HepG2 (cell line): ENCODE results near the gene BCL2A1. TPM values are rescaled to one million over a fixed set of nuclear protein-coding genes. Genes with fewer than 3 reads are reported as not detected.

Experiments
- ATM ChIP-seq: fragments of 450-650 bp; IDR thresholded peaks from 2 replicates; pipeline ENCODE4 v1.7.1; 2017; ENCODE audit warnings: mild to moderate bottlenecking, borderline replicate concordance
- BRD4 ChIP-seq: sonication (generic); formaldehyde crosslinking; IDR thresholded peaks from 2 replicates; pipeline ENCODE4 v1.4.0; 2020; ENCODE audit warnings: missing genetic modification reagents
- CBX1 ChIP-seq: IDR thresholded peaks from one replicate; pipeline ENCODE4 v1.6.1; 2016; ENCODE audit warnings: antibody characterized with exemption, low read depth
- JARID2 ChIP-seq: sonication (generic); formaldehyde crosslinking; IDR thresholded peaks from 2 replicates; pipeline ENCODE4 v1.8.1; 2023; ENCODE audit warnings: missing genetic modification reagents, inconsistent platforms; ENCODE audit not compliant: insufficient replicate concordance
- KDM2A ChIP-seq: sonication (generic); formaldehyde crosslinking; IDR thresholded peaks from 2 replicates; pipeline ENCODE4 v1.4.0; 2020; ENCODE audit warnings: low read depth, missing genetic modification reagents, borderline replicate concordance
- KMT2B ChIP-seq: IDR thresholded peaks from 2 replicates; pipeline ENCODE4 v1.6.1; 2016; ENCODE audit warnings: missing genetic modification reagents, missing compliant biosample characterization
- NKX3-1 ChIP-seq: sonication (generic); formaldehyde crosslinking; IDR thresholded peaks from 2 replicates; pipeline ENCODE4 v1.5.0; 2020; ENCODE audit warnings: missing genetic modification reagents
- RFXANK ChIP-seq: IDR thresholded peaks from 2 replicates; pipeline ENCODE4 v1.6.1; 2016
- SOX5 ChIP-seq: IDR thresholded peaks from 2 replicates; pipeline ENCODE4 v1.6.1; 2016; ENCODE audit warnings: borderline replicate concordance
- SPEN ChIP-seq: sonication (generic); formaldehyde crosslinking; IDR thresholded peaks from 2 replicates; pipeline ENCODE4 v1.5.1; 2020; ENCODE audit warnings: low read depth, mild to moderate bottlenecking, missing genetic modification reagents
- TARDBP ChIP-seq: sonication (generic); formaldehyde crosslinking; IDR thresholded peaks from 2 replicates; pipeline ENCODE4 v1.8.0; 2022; ENCODE audit warnings: mild to moderate bottlenecking, missing genetic modification reagents
- TOPORS ChIP-seq: sonication (generic); formaldehyde crosslinking; IDR thresholded peaks from 2 replicates; pipeline ENCODE4 v1.8.0; 2023; ENCODE audit warnings: mild to moderate bottlenecking, missing genetic modification reagents
- ZFP36L2 ChIP-seq: sonication (generic); formaldehyde crosslinking; IDR thresholded peaks from 2 replicates; pipeline ENCODE4 v1.4.0; 2020; ENCODE audit warnings: missing genetic modification reagents
- ZNF101 ChIP-seq: sonication (generic); formaldehyde crosslinking; IDR thresholded peaks from 2 replicates; pipeline ENCODE4 v1.4.0; 2020; ENCODE audit warnings: mild to moderate bottlenecking, low read depth, missing genetic modification reagents, borderline replicate concordance
- ZNF143 ChIP-seq: sonication (generic); formaldehyde crosslinking; IDR thresholded peaks from 2 replicates; pipeline ENCODE4 v1.4.0; 2020; ENCODE audit warnings: missing genetic modification reagents
- ZNF263 ChIP-seq: sonication (generic); formaldehyde crosslinking; IDR thresholded peaks from 2 replicates; pipeline ENCODE4 v1.4.0; 2020; ENCODE audit warnings: missing genetic modification reagents
- ZNF282 ChIP-seq: fragments of 450-650 bp; IDR thresholded peaks from 2 replicates; pipeline ENCODE4 v1.6.1; 2018; ENCODE audit not compliant: partially characterized antibody
- ZNF343 ChIP-seq: sonication (generic); formaldehyde crosslinking; IDR thresholded peaks from 2 replicates; pipeline ENCODE4 v1.4.0; 2020; ENCODE audit warnings: mild to moderate bottlenecking, missing genetic modification reagents
- ZNF431 ChIP-seq: sonication (generic); formaldehyde crosslinking; IDR thresholded peaks from 2 replicates; pipeline ENCODE4 v1.9.0; 2022; ENCODE audit warnings: missing genetic modification reagents, low read depth, mild to moderate bottlenecking, borderline replicate concordance
- ZNF678 ChIP-seq: sonication (generic); formaldehyde crosslinking; IDR thresholded peaks from 2 replicates; pipeline ENCODE4 v1.4.0; 2020; ENCODE audit warnings: mild to moderate bottlenecking, missing genetic modification reagents
- ZNF761 ChIP-seq: sonication (generic); formaldehyde crosslinking; conservative IDR thresholded peaks from 2 replicates; pipeline ENCODE4 v1.4.0; 2020; ENCODE audit warnings: mild to moderate bottlenecking, missing genetic modification reagents
- ZNF775 ChIP-seq: sonication (generic); formaldehyde crosslinking; IDR thresholded peaks from 2 replicates; pipeline ENCODE4 v1.4.0; 2020; ENCODE audit warnings: missing genetic modification reagents, mild to moderate bottlenecking, moderate library complexity, borderline replicate concordance
- polyA plus RNA-seq, 8 experiments: library from polyadenylated mRNA; depleted of rRNA in 3 of 8; stranded (reverse) in 7 of 8; unstranded in 1 of 8; fragments of >200 nt; fragmentation: Illumina TruSeq in 4 of 8; extraction: Trizol in 4 of 8; gene quantifications; 2 replicates each; pipeline versions ENCODE4 v1.2.1 to v1.2.3, GENCODE V29; 2011 to 2016; ENCODE audit warnings: low read depth in 4 of 8, missing spikeins in 1 of 8, mixed read lengths in 1 of 8; ENCODE audit not compliant: insufficient read depth in 1 of 8
- total RNA-seq, 5 experiments: library from RNA; depleted of rRNA; stranded (reverse); fragments of >200 nt; fragmentation: Illumina TruSeq; extraction: Trizol; gene quantifications; 2 replicates each; pipeline ENCODE4 v1.2.3, GENCODE V29; 2016; ENCODE audit warnings: low read depth in 1 of 5
- TF ChIP-seq, protein P1 (sequence below): sonication (generic); formaldehyde crosslinking; IDR thresholded peaks from 2 replicates; pipeline ENCODE4 v1.5.1; 2020; ENCODE audit warnings: missing genetic modification reagents, mild to moderate bottlenecking, borderline replicate concordance
- TF ChIP-seq, protein P2 (sequence below): sonication (generic); formaldehyde crosslinking; IDR thresholded peaks from 2 replicates; pipeline ENCODE4 v1.4.0; 2020; ENCODE audit warnings: missing genetic modification reagents, borderline replicate concordance
- TF ChIP-seq, protein P3 (sequence below): sonication (generic); formaldehyde crosslinking; IDR thresholded peaks from 2 replicates; pipeline ENCODE4 v1.5.0; 2020; ENCODE audit warnings: missing genetic modification reagents, mild to moderate bottlenecking, borderline replicate concordance

BCL2A1 gene
- total and polyA plus RNA-seq, 2 of the 13 experiments (the other 11 are each of a cell fraction or from before 2014, with no cell fraction given) = 0.08 to 0.31 TPM

DNA sequence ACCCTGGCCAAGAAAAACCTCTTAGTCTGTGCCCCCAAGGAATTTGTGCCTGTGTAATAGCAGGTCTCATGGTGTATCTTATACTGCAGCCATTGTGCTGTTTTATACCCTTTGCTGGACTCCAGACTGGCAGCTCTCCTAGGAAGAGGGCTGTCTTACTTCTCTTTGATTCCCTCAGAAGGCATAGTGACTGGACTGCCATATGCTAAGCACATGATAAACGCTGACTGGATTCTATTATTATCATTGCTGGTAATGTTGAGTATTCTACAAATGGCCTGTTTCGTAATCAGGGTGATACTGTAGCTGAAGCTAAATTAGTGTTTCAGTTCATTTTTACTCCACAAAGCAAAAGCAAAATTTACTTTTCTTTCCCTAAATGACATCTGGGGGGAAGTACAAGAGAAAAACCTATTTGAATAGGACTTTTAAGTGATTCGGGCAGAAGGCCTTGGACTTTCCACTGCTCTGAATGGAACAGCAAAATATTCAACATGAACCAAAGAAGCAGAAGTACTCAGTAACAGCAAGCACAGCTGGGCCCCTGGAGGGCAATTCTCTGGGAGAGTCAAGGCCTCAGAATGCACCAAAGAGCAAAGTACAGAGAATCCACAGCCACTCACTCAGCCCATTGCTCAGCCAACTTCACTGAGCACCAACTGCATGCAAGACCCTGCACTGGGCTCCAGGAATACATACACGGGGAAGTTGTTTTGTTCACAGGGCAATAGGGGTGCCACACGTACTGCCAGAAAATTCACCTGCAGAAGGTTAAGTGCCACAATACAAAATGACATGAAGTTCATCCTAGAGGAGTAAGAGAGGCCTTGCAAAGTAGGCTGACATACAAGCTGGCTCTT is 7.9 kb upstream of the BCL2A1 start (continued):
- TF ChIP-seq, protein P1, sequence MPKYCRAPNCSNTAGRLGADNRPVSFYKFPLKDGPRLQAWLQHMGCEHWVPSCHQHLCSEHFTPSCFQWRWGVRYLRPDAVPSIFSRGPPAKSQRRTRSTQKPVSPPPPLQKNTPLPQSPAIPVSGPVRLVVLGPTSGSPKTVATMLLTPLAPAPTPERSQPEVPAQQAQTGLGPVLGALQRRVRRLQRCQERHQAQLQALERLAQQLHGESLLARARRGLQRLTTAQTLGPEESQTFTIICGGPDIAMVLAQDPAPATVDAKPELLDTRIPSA (CRISPR knock-in tag) = no peak
- TF ChIP-seq KMT2B (CRISPR knock-in tag) (peak; percentile 26; the same call in 1 of the 2 replicates), NKX3-1 (CRISPR knock-in tag) (no peak), TOPORS (CRISPR knock-in tag) (peak; percentile 60; the same call in 1 of the 2 replicates), SOX5 (CRISPR knock-in tag) (no peak; the same call in 1 of the 2 replicates), RFXANK (CRISPR knock-in tag) (no peak), ZNF343 (CRISPR knock-in tag) (no peak), JARID2 (CRISPR knock-in tag) (no peak), ZNF761 (no peak), BRD4 (no peak), ZNF143 (CRISPR knock-in tag) (no peak), ZNF678 (CRISPR knock-in tag) (no peak), ZNF282 (no peak), ZNF263 (CRISPR knock-in tag) (no peak), KDM2A (no peak; the same call in 1 of the 2 replicates), SPEN (peak; percentile 56; the same call in 1 of the 2 replicates), ZNF431 (peak; percentile 24; the same call in 1 of the 2 replicates), TARDBP (CRISPR knock-in tag) (peak; percentile 63; the same call in 1 of the 2 replicates), ZNF101 (CRISPR knock-in tag) (no peak), ATM (no peak), ZFP36L2 (CRISPR knock-in tag) (no peak), ZNF775 (CRISPR knock-in tag) (no peak), CBX1 (no peak)
- TF ChIP-seq, protein P2, sequence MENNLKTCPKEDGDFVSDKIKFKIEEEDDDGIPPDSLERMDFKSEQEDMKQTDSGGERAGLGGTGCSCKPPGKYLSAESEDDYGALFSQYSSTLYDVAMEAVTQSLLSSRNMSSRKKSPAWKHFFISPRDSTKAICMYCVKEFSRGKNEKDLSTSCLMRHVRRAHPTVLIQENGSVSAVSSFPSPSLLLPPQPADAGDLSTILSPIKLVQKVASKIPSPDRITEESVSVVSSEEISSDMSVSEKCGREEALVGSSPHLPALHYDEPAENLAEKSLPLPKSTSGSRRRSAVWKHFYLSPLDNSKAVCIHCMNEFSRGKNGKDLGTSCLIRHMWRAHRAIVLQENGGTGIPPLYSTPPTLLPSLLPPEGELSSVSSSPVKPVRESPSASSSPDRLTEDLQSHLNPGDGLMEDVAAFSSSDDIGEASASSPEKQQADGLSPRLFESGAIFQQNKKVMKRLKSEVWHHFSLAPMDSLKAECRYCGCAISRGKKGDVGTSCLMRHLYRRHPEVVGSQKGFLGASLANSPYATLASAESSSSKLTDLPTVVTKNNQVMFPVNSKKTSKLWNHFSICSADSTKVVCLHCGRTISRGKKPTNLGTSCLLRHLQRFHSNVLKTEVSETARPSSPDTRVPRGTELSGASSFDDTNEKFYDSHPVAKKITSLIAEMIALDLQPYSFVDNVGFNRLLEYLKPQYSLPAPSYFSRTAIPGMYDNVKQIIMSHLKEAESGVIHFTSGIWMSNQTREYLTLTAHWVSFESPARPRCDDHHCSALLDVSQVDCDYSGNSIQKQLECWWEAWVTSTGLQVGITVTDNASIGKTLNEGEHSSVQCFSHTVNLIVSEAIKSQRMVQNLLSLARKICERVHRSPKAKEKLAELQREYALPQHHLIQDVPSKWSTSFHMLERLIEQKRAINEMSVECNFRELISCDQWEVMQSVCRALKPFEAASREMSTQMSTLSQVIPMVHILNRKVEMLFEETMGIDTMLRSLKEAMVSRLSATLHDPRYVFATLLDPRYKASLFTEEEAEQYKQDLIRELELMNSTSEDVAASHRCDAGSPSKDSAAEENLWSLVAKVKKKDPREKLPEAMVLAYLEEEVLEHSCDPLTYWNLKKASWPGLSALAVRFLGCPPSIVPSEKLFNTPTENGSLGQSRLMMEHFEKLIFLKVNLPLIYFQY (CRISPR knock-in tag) = no peak
- TF ChIP-seq, protein P3, sequence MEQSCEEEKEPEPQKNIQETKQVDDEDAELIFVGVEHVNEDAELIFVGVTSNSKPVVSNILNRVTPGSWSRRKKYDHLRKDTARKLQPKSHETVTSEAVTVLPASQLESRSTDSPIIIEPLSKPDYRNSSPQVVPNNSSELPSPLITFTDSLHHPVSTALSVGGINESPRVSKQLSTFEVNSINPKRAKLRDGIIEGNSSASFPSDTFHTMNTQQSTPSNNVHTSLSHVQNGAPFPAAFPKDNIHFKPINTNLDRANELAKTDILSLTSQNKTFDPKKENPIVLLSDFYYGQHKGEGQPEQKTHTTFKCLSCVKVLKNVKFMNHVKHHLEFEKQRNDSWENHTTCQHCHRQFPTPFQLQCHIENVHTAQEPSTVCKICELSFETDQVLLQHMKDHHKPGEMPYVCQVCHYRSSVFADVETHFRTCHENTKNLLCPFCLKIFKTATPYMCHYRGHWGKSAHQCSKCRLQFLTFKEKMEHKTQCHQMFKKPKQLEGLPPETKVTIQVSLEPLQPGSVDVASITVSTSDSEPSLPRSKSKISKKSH (CRISPR knock-in tag) = no peak
